Ovary (tissue), 3 donors: ENCODE data around the gene COL23A1.

Source experiments
- EP300 ChIP-seq: sonication (generic); formaldehyde crosslinking; IDR thresholded peaks from one replicate; pipeline ENCODE4 v1.6.1; 2017; ENCODE audit warnings: antibody characterized with exemption
- TF ChIP-seq, protein P1 (sequence below), 3 donors: fragments of 450-650 bp in 2 of 3; fragments of 200-600 bp in 1 of 3; IDR thresholded peaks; one replicate each; pipeline versions ENCODE4 v1.5.1 to v1.8.0; 2016 to 2022; ENCODE audit warnings: antibody characterized with exemption in 3 of 3, mild to moderate bottlenecking in 1 of 3
- donor health status: DM: no; HTN: no; CAD: no.

DNA sequence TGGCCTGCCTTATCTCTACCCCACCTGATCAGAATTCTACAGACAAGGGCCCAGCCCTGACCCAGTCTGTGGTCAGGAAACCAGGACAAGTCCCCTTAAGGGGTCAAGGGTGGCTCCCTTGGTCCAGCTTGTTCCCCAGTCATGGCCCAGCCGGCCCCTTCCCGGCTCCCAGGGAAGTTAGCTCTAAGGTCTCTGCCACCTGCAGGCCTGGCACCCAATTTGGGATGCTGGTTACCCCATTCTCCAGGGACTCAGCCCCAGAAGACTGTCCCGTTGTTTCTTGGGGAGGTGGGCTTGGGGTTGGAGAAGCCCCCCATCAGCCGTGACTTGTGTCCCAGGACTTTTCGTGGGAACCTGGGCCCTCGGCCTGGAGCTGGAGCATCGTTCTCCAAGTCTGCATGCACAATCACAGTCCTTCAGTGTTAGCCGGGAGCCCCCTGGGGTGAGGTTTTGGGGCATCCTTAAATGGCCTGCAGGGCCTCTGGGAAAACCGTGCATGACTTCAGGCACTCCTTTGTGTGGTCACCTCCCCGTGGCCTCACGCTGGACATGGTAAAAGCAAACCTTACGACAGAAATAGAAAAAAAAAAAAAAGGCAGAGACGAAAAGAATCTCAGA, 206.8 kb downstream of the COL23A1 start:
- no peak for TF ChIP-seq EP300
- TF ChIP-seq, protein P1, sequence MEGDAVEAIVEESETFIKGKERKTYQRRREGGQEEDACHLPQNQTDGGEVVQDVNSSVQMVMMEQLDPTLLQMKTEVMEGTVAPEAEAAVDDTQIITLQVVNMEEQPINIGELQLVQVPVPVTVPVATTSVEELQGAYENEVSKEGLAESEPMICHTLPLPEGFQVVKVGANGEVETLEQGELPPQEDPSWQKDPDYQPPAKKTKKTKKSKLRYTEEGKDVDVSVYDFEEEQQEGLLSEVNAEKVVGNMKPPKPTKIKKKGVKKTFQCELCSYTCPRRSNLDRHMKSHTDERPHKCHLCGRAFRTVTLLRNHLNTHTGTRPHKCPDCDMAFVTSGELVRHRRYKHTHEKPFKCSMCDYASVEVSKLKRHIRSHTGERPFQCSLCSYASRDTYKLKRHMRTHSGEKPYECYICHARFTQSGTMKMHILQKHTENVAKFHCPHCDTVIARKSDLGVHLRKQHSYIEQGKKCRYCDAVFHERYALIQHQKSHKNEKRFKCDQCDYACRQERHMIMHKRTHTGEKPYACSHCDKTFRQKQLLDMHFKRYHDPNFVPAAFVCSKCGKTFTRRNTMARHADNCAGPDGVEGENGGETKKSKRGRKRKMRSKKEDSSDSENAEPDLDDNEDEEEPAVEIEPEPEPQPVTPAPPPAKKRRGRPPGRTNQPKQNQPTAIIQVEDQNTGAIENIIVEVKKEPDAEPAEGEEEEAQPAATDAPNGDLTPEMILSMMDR (IDR thresholded peaks at IDR 0.05): no peak
